DMS53 (cell line): ENCODE measurements around the gene EPHB1.
"Not testable (repeated sequence)": the region's sequence is repeated elsewhere in the genome, so short reads cannot be mapped to it uniquely, and the experiment has no call there.

ENCODE experiments used
- DNase-seq: peaks from one replicate; lab custom pipeline; 2025; lab: John Stamatoyannopoulos, UW

Gene EPHB1

GRCh38 chr3:134955874-134956273, 160.8 kb downstream of the EPHB1 start:
- DNase-seq, result no peak

GRCh38 chr3:134956395-134956794, 161.3 kb downstream of the EPHB1 start:
- no peak for DNase-seq

GRCh38 chr3:134956844-134957243, 161.8 kb downstream of the EPHB1 start:
- DNase-seq, result no peak

GRCh38 chr3:134959516-134959915, 164.5 kb downstream of the EPHB1 start:
- DNase-seq, result no peak

GRCh38 chr3:134964226-134964625, 169.2 kb downstream of the EPHB1 start:
- no peak for DNase-seq

- peak; percentile 70 for DNase-seq
Measured at GRCh38 chr3:134965865-134966481, 170.9 kb downstream of the EPHB1 start.

GRCh38 chr3:134970895-134971294, 175.8 kb downstream of the EPHB1 start:
- DNase-seq, result no peak

GRCh38 chr3:134971306-134971705, 176.2 kb downstream of the EPHB1 start:
- no peak for DNase-seq

- DNase-seq, result not testable (repeated sequence)
Measured at GRCh38 chr3:134971907-134972306, 176.8 kb downstream of the EPHB1 start.

GRCh38 chr3:134972836-134973455, 177.9 kb downstream of the EPHB1 start:
- no peak for DNase-seq

GRCh38 chr3:134974624-134975023, 179.6 kb downstream of the EPHB1 start:
- DNase-seq, result peak; percentile 60

- peak; percentile 45 for DNase-seq
Measured at GRCh38 chr3:134976948-134977347, 181.9 kb downstream of the EPHB1 start.

GRCh38 chr3:134978658-134979057, 183.6 kb downstream of the EPHB1 start:
- DNase-seq, result peak; percentile 21

- no peak for DNase-seq
Measured at GRCh38 chr3:134985864-134986715, 191.0 kb downstream of the EPHB1 start.

GRCh38 chr3:134988666-134989065, 193.6 kb downstream of the EPHB1 start:
- no peak for DNase-seq

- no peak for DNase-seq
Measured at GRCh38 chr3:134991003-134991402, 195.9 kb downstream of the EPHB1 start.

- DNase-seq, result no peak
Measured at GRCh38 chr3:134991472-134992010, 196.5 kb downstream of the EPHB1 start.

- DNase-seq, result no peak
Measured at GRCh38 chr3:134992180-134992579, 197.1 kb downstream of the EPHB1 start.

GRCh38 chr3:134992586-134992985, 197.5 kb downstream of the EPHB1 start:
- DNase-seq, result peak; percentile 13

- DNase-seq, result no peak
Measured at GRCh38 chr3:134993011-134993410, 198.0 kb downstream of the EPHB1 start.

- DNase-seq, result no peak
Measured at GRCh38 chr3:134998158-134998557, 203.1 kb downstream of the EPHB1 start.

GRCh38 chr3:134998855-134999254, 203.8 kb downstream of the EPHB1 start:
- DNase-seq, result peak; percentile 11

- no peak for DNase-seq
Measured at GRCh38 chr3:135000465-135000864, 205.4 kb downstream of the EPHB1 start.
